Stomach (tissue), 4 donors: Measurements from ENCODE around the gene CTSH.

Experiments
- EP300 ChIP-seq: sonication (generic); formaldehyde crosslinking; IDR thresholded peaks from one replicate; pipeline ENCODE4 v1.6.1; 2017; ENCODE audit warnings: antibody characterized with exemption
- POLR2A ChIP-seq, 4 donors: fragments of 450-650 bp; IDR thresholded peaks; one replicate each; pipeline ENCODE4 v1.6.1; 2016; ENCODE audit warnings: antibody characterized with exemption in 4 of 4, control low read depth in 2 of 4, mild to moderate bottlenecking in 1 of 4, moderate library complexity in 1 of 4
- POLR2AphosphoS5 ChIP-seq, 3 donors: sonication (generic); formaldehyde crosslinking; IDR thresholded peaks; one replicate each; pipeline ENCODE4 v1.6.1; 2016; ENCODE audit warnings: antibody characterized with exemption in 3 of 3
- TF ChIP-seq, protein P1 (sequence below), 7 experiments: fragments of 450-650 bp in 4 of 7; fragments of 200-600 bp in 3 of 7; sonication (generic) in 3 of 7; IDR thresholded peaks; one replicate each; pipeline ENCODE4 v1.5.1; 2016 to 2019; ENCODE audit warnings: antibody characterized with exemption in 7 of 7, control low read depth in 2 of 7, mild to moderate bottlenecking in 1 of 7

DNA sequence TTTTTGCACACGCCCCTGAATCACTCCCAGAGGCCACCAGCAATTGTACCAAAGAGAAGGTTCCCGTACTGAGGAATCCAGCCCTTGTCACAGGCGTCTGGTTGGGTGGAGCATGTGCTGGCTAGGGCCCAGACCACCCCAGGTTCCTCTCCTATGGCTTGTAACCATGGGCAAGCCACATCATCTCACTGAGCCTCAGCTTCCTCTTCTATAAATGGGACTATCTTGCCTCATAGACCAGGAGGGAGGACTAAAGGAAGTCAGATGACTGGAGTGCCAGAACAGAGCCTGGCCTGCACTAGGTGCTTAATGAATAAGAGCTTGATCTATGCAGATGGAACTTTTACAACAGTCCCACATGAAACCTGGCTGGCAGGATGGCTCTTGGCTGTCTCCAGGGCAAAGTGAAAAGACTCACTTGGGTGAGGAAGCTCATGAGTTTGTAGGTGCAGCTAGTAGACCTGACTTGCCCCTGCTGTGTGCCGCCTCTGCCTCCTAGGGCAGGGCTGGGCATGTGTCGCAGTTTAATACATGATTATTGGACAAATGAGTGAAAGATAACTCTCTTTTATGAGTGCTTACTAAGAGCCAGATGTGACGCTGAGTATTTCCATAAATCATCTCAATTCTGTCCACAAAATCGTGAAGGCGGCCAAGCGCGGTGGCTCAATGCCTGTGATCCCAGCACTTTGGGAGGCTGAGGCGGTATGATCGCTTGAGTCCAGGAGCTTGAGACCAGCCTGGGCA is 29.3 kb downstream of the CTSH start:
- TF ChIP-seq, protein P1, sequence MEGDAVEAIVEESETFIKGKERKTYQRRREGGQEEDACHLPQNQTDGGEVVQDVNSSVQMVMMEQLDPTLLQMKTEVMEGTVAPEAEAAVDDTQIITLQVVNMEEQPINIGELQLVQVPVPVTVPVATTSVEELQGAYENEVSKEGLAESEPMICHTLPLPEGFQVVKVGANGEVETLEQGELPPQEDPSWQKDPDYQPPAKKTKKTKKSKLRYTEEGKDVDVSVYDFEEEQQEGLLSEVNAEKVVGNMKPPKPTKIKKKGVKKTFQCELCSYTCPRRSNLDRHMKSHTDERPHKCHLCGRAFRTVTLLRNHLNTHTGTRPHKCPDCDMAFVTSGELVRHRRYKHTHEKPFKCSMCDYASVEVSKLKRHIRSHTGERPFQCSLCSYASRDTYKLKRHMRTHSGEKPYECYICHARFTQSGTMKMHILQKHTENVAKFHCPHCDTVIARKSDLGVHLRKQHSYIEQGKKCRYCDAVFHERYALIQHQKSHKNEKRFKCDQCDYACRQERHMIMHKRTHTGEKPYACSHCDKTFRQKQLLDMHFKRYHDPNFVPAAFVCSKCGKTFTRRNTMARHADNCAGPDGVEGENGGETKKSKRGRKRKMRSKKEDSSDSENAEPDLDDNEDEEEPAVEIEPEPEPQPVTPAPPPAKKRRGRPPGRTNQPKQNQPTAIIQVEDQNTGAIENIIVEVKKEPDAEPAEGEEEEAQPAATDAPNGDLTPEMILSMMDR (IDR thresholded peaks at IDR 0.05) = no peak
- no peak for TF ChIP-seq POLR2AphosphoS5 (IDR thresholded peaks at IDR 0.05)
- no peak for TF ChIP-seq POLR2A (IDR thresholded peaks at IDR 0.05)
- no peak for TF ChIP-seq EP300
